ENCODE data around the gene KCNT2. TPM values are rescaled to one million over a fixed set of nuclear protein-coding genes. Genes with fewer than 3 reads are reported as not detected.

The KCNT2 gene
- total and polyA plus RNA-seq, 10 donors, result 0.04 to 1.2 (median 0.99) TPM

GRCh38 chr1:196454792-196455191, 153.4 kb downstream of the KCNT2 start:
- TF ChIP-seq POLR2A (IDR thresholded peaks at IDR 0.05) (no peak), CTCF (IDR thresholded peaks at IDR 0.05 in 8 of 11, conservative IDR thresholded peaks at IDR 0.05 in 3 of 11) (no peak), POLR2AphosphoS5 (IDR thresholded peaks at IDR 0.05) (no peak)
- Histone ChIP-seq H3K4me1 (no peaks in the 10 kb centered on the region), H3K27me3 (replicated peaks in 1 of 7) (no peaks in the 10 kb centered on the region), H3K9me3 (no peaks in the 10 kb centered on the region), H3K4me3 (no peak overlapping the region), H3K36me3 (no peaks in the 10 kb centered on the region), H3K27ac (no peak overlapping the region)
- WGBS, 5 donors, result 89 to 97% (median 93%) methylated on average over 2 of the region's 2 CpGs
- DNase-seq, result no peak
- intact Hi-C loops (cut with DNase I; ENCODE audit: low total_unique reads), result no loop called here

GRCh38 chr1:196451103-196451502, 157.1 kb downstream of the KCNT2 start:
- no peak overlapping the region for H3K27ac ChIP-seq
- H3K4me3 ChIP-seq, result no peak overlapping the region
- intact Hi-C loops (cut with DNase I; ENCODE audit: low total_unique reads), result no loop called here
- TF ChIP-seq CTCF (IDR thresholded peaks at IDR 0.05 in 8 of 11, conservative IDR thresholded peaks at IDR 0.05 in 3 of 11) (no peak), POLR2A (IDR thresholded peaks at IDR 0.05) (no peak), POLR2AphosphoS5 (IDR thresholded peaks at IDR 0.05) (no peak)
- WGBS, 5 donors, result 76 to 96% (median 92%) methylated on average over 5 of the region's 5 CpGs
- no peaks in the 10 kb centered on the region for H3K36me3 ChIP-seq
- DNase-seq, result no peak
- H3K9me3 ChIP-seq, result no peaks in the 10 kb centered on the region
- no peaks in the 10 kb centered on the region for H3K27me3 ChIP-seq (replicated peaks in 1 of 7)
- H3K4me1 ChIP-seq, result no peaks in the 10 kb centered on the region

GRCh38 chr1:196450143-196451095, 157.8 kb downstream of the KCNT2 start:
- no peaks in the 10 kb centered on the region for H3K27me3 ChIP-seq (replicated peaks in 1 of 7)
- intact Hi-C loops (cut with DNase I; ENCODE audit: low total_unique reads), result no loop called here

More at GRCh38 chr1:196450143-196451095, 157.8 kb downstream of the KCNT2 start:
- TF ChIP-seq CTCF (IDR thresholded peaks at IDR 0.05 in 8 of 11, conservative IDR thresholded peaks at IDR 0.05 in 3 of 11) (no peak), POLR2AphosphoS5 (IDR thresholded peaks at IDR 0.05) (no peak), POLR2A (IDR thresholded peaks at IDR 0.05) (no peak)
- no peaks in the 10 kb centered on the region for H3K36me3 ChIP-seq
- no peak overlapping the region for H3K4me3 ChIP-seq
- no peaks in the 10 kb centered on the region for H3K9me3 ChIP-seq
- H3K4me1 ChIP-seq, result no peaks in the 10 kb centered on the region
- DNase-seq, result no peak
- H3K27ac ChIP-seq, result no peak overlapping the region
- WGBS, 5 donors, result 64 to 77% (median 70%) methylated on average over 4 of the region's 4 CpGs

Data from spleen (tissue), 11 donors.